Fibroblast of skin of right biceps (primary cell): ENCODE data around the gene PIMREG.
A peak's percentile ranks its signal among the peaks of the same experiment; 100 is the strongest.

ENCODE experiments used
- DNase-seq: peaks from one replicate; pipeline ENCODE4 v3.0.0-alpha.2; 2013

PIMREG gene

GRCh38 chr17:6462692-6463091, 18.4 kb downstream of the PIMREG start:
- DNase-seq = no peak

GRCh38 chr17:6463616-6464445, 19.6 kb downstream of the PIMREG start:
- DNase-seq = no peak

GRCh38 chr17:6464446-6465041, 20.3 kb downstream of the PIMREG start:
- DNase-seq = no peak

- no peak for DNase-seq
These were observed 21.1 kb downstream of the PIMREG start for GRCh38 chr17:6465206-6466003.

- no peak for DNase-seq
These were observed 23.3 kb downstream of the PIMREG start for GRCh38 chr17:6467567-6467966.

GRCh38 chr17:6468051-6468790, 24.0 kb downstream of the PIMREG start:
- no peak for DNase-seq

- no peak for DNase-seq
These were observed 26.0 kb downstream of the PIMREG start for GRCh38 chr17:6470146-6470718.

- no peak for DNase-seq
These were observed 26.7 kb downstream of the PIMREG start for GRCh38 chr17:6470751-6471521.

GRCh38 chr17:6471531-6472465, 27.5 kb downstream of the PIMREG start:
- DNase-seq = peak; percentile 70

GRCh38 chr17:6472517-6472916, 28.3 kb downstream of the PIMREG start:
- no peak for DNase-seq

GRCh38 chr17:6473128-6473767, 29.0 kb downstream of the PIMREG start:
- peak; percentile 62 for DNase-seq

- DNase-seq = no peak
These were observed 30.1 kb downstream of the PIMREG start for GRCh38 chr17:6474376-6474775.

- DNase-seq = peak; percentile 22
These were observed 30.7 kb downstream of the PIMREG start for GRCh38 chr17:6474906-6475305.

GRCh38 chr17:6475411-6475810, 31.2 kb downstream of the PIMREG start:
- DNase-seq = no peak

- DNase-seq = no peak
These were observed 32.0 kb downstream of the PIMREG start for GRCh38 chr17:6476076-6476809.

- no peak for DNase-seq
These were observed 32.5 kb downstream of the PIMREG start for GRCh38 chr17:6476810-6477179.

GRCh38 chr17:6477831-6478383, 33.7 kb downstream of the PIMREG start:
- no peak for DNase-seq

GRCh38 chr17:6478486-6478885, 34.2 kb downstream of the PIMREG start:
- DNase-seq = no peak
